Endothelial cell of umbilical vein (primary cell): Measurements from ENCODE around the gene CANT1. TPM values are rescaled to one million over a fixed set of nuclear protein-coding genes. Genes with fewer than 3 reads are reported as not detected.

Source experiments
- BruUV-seq: library from RNA; stranded (reverse); fragments of 400-500 nt; replicated peaks from 2 replicates; lab custom pipeline; 2021; lab: Mats Ljungman, UMichigan
- CTCF ChIA-PET: fragments of 300-600, 350-600 bp; sonication (Branson Sonifier 250); formaldehyde crosslinking; loops from one replicate; lab custom pipeline; 2021; ENCODE audit warnings: antibody characterized with exemption, inconsistent platforms; lab: Charles Lee
- POLR2A ChIA-PET: fragments of 300-600, 350-600 bp; sonication (Branson Sonifier 250); formaldehyde crosslinking; loops from one replicate; lab custom pipeline; 2021; ENCODE audit warnings: antibody characterized with exemption, inconsistent platforms; lab: Charles Lee
- DNase-seq: peaks from one replicate; pipeline ENCODE4 v3.0.0-alpha.2; 2011; ENCODE audit warnings: low read depth, low spot score
- FAIRE-seq: peaks from 2 replicates; lab custom pipeline; 2011; peaks lifted over from hg19 to GRCh38; lab: Jason Lieb, UNC
- H2AFZ ChIP-seq: 2 replicates; pipeline ENCODE4 v1.6.0; 2012; ENCODE audit warnings: low read depth, low read length, control low read depth, inconsistent platforms
- H3K27ac ChIP-seq: 2 replicates; pipeline ENCODE4 v1.5.1; 2011; ENCODE audit warnings: low read depth, mild to moderate bottlenecking, control low read depth, low read length, moderate library complexity; ENCODE audit not compliant: insufficient read depth
- H3K27me3 ChIP-seq, 2 experiments: 2 replicates each; pipeline versions ENCODE4 v1.6.0 to v1.6.1; 2011; ENCODE audit warnings: low read length in 2 of 2, mixed read lengths in 1 of 2; ENCODE audit not compliant: control insufficient read depth in 2 of 2, insufficient read depth in 2 of 2
- H3K36me3 ChIP-seq, 2 experiments: 2 replicates in 1 of 2; 3 replicates in 1 of 2; pipeline ENCODE4 v1.5.1; 2011; ENCODE audit warnings: low read length in 2 of 2, mild to moderate bottlenecking in 1 of 2, moderate library complexity in 1 of 2; ENCODE audit not compliant: control insufficient read depth in 2 of 2, insufficient read depth in 2 of 2; ENCODE audit errors: extremely low read depth in 1 of 2
- H3K4me1 ChIP-seq: 3 replicates; pipeline ENCODE4 v1.5.1; 2011; ENCODE audit warnings: mild to moderate bottlenecking, low read length; ENCODE audit not compliant: control insufficient read depth, insufficient read depth; ENCODE audit errors: extremely low read depth
- H3K4me2 ChIP-seq: 2 replicates; pipeline ENCODE4 v1.6.1; 2011; ENCODE audit warnings: low read length, control low read depth, mixed read lengths; ENCODE audit not compliant: insufficient read depth
- H3K4me3 ChIP-seq, 3 experiments: fragments of 200-600 bp in 1 of 3; sonication (generic), shearing (Covaris generic) in 1 of 3; replicated peaks in 1 of 3; 2 replicates each; pipeline ENCODE4 v1.5.1; 2011 to 2016; ENCODE audit warnings: control low read depth in 3 of 3, low read length in 3 of 3, mild to moderate bottlenecking in 2 of 3, inconsistent platforms in 1 of 3, low read depth in 1 of 3, moderate library complexity in 1 of 3; ENCODE audit not compliant: insufficient read depth in 1 of 3
- H3K79me2 ChIP-seq: 2 replicates; pipeline ENCODE4 v1.6.0; 2012; ENCODE audit warnings: low read length, inconsistent platforms; ENCODE audit not compliant: control insufficient read depth, insufficient read depth
- H3K9ac ChIP-seq: replicated peaks from 2 replicates; pipeline ENCODE3; 2011; ENCODE audit warnings: low read length, control low read depth; ENCODE audit not compliant: insufficient read depth; ENCODE audit errors: extremely low read depth
- H3K9me1 ChIP-seq: replicated peaks from 3 replicates; pipeline ENCODE4 v1.6.0; 2011; ENCODE audit warnings: mild to moderate bottlenecking, low read length; ENCODE audit not compliant: control insufficient read depth, insufficient read depth; ENCODE audit errors: extremely low read depth
- H3K9me3 ChIP-seq: replicated peaks from 2 replicates; pipeline ENCODE4 v1.5.1; 2012; ENCODE audit warnings: low read length, inconsistent platforms; ENCODE audit not compliant: control insufficient read depth, insufficient read depth
- H4K20me1 ChIP-seq: replicated peaks from 2 replicates; pipeline ENCODE3; 2011; ENCODE audit warnings: mild to moderate bottlenecking, low read length; ENCODE audit not compliant: control insufficient read depth, insufficient read depth; ENCODE audit errors: extremely low read depth
- CTCF ChIP-seq, 2 donors: IDR thresholded peaks; 1 replicate in 1 of 2; 2 replicates in 1 of 2; pipeline ENCODE4 v1.5.1; 2011; ENCODE audit warnings: low read length in 2 of 2, mild to moderate bottlenecking in 2 of 2, moderate library complexity in 2 of 2, control low read depth in 1 of 2, inconsistent platforms in 1 of 2, low read depth in 1 of 2; ENCODE audit not compliant: insufficient read depth in 1 of 2; ENCODE audit errors: extremely low read depth in 1 of 2
- EZH2 ChIP-seq: IDR thresholded peaks from 2 replicates; pipeline ENCODE4 v1.6.1; 2012; ENCODE audit warnings: borderline replicate concordance, low read depth, mild to moderate bottlenecking, moderate library complexity, low read length, inconsistent platforms; ENCODE audit not compliant: severe bottlenecking
- FOS ChIP-seq: IDR thresholded peaks from 2 replicates; pipeline ENCODE4 v1.6.1; 2011; ENCODE audit warnings: mild to moderate bottlenecking, low read length, moderate library complexity, borderline replicate concordance; ENCODE audit not compliant: insufficient read depth
- GATA2 ChIP-seq: IDR thresholded peaks from 2 replicates; pipeline ENCODE4 v1.7.0; 2011; ENCODE audit warnings: low read depth, mild to moderate bottlenecking, moderate library complexity, mixed read lengths, low read length; ENCODE audit not compliant: insufficient read length, insufficient read depth
- JUN ChIP-seq: IDR thresholded peaks from 2 replicates; pipeline ENCODE4 v1.6.1; 2011; ENCODE audit warnings: borderline replicate concordance, low read depth; ENCODE audit not compliant: insufficient read length, insufficient read depth
- MAX ChIP-seq: IDR thresholded peaks from 2 replicates; pipeline ENCODE4 v1.6.1; 2011; ENCODE audit not compliant: insufficient read depth, insufficient read length
- MYC ChIP-seq: IDR thresholded peaks from one replicate; pipeline ENCODE4 v1.6.1; 2011; ENCODE audit warnings: mild to moderate bottlenecking, low read depth, low read length
- POLR2A ChIP-seq: IDR thresholded peaks from 2 replicates; pipeline ENCODE4 v1.6.1; 2012; ENCODE audit warnings: low read depth, mild to moderate bottlenecking, control low read depth, low read length
- POLR2AphosphoS5 ChIP-seq: IDR thresholded peaks from 2 replicates; pipeline ENCODE4 v1.6.1; 2012; ENCODE audit warnings: low read depth, mild to moderate bottlenecking, control low read depth, low read length, moderate library complexity; ENCODE audit not compliant: insufficient read depth
- dilution Hi-C: fragments of 300-500 bp; cut with MboI; formaldehyde crosslinking; loops from one replicate; pipeline ENCODE4 v1.15.0; 2019; ENCODE audit warnings: low sequenced_read_pairs; ENCODE audit not compliant: extremely low pct_ligation_motif_present
- intact Hi-C: fragments of 100-400 bp; cut with micrococcal nuclease; formaldehyde crosslinking; loops from one replicate; pipeline ENCODE4 v1.10.0; 2022
- polyA plus RNA-seq, 4 experiments: library from polyadenylated mRNA; depleted of rRNA in 3 of 4; stranded (reverse) in 3 of 4; unstranded in 1 of 4; fragments of >200 nt; gene quantifications; 2 replicates each; pipeline versions ENCODE4 v1.2.1 to v1.2.3, GENCODE V29; 2011 to 2012; ENCODE audit warnings: missing spikeins in 1 of 4
- total RNA-seq: library from RNA; stranded (reverse); gene quantifications from 2 replicates; pipeline ENCODE4 v1.2.3, GENCODE V29; 2021

CANT1 gene
- total and polyA plus RNA-seq, 2 donors (not counting 3 experiments of a cell fraction or from before 2014, with no cell fraction given), result 85.0 to 93.6 TPM

- no peaks in the 10 kb centered on the region for H4K20me1 ChIP-seq
- H3K9ac ChIP-seq, result no peak overlapping the region
- FAIRE-seq (no peak), DNase-seq (no peak)
- H3K36me3 ChIP-seq, result no peaks in the 10 kb centered on the region
- ChIA-PET POLR2A (no interaction called here), CTCF (interaction anchor here (0.6 to 9.1 kb wide), 40 partner anchors 8 to 475 kb away, joined by 3 to 171 read pairs (median 7); partner anchors contain the start of genes CANT1, LGALS3BP and USP36)
- H2AFZ ChIP-seq, result peak overlapping the region; percentile 93
- dilution Hi-C loops (no loop called here), intact Hi-C loops (loop anchor here (1.0 kb wide), 5 partner anchors 33 to 475 kb away; no protein-coding TSS in a partner anchor)
- no peaks in the 10 kb centered on the region for H3K79me2 ChIP-seq
- no peak overlapping the region for H3K4me2 ChIP-seq
- no peak for TF ChIP-seq MYC
- no peak for TF ChIP-seq POLR2A
- no peak for TF ChIP-seq FOS
- TF ChIP-seq MAX, result no peak
- TF ChIP-seq POLR2AphosphoS5, result no peak
- TF ChIP-seq JUN, result no peak
- no peak for TF ChIP-seq GATA2
- no peak for TF ChIP-seq CTCF (IDR thresholded peaks at IDR 0.05; ENCODE audit: extremely low read depth in 1 of 2, insufficient read depth in 1 of 2, low read depth in 1 of 2, low read length in 2 of 2)
- TF ChIP-seq EZH2, result no peak
- H3K9me1 ChIP-seq, result no peaks in the 10 kb centered on the region
- H3K4me3 ChIP-seq, result no peak overlapping the region
- no peak overlapping the region for H3K27ac ChIP-seq
- BruUV-seq, result no TSS peak
- H3K4me1 ChIP-seq, result no peaks in the 10 kb centered on the region
- no peaks in the 10 kb centered on the region for H3K27me3 ChIP-seq
- H3K9me3 ChIP-seq, result no peaks in the 10 kb centered on the region
Measured at GRCh38 chr17:78971756-78972506, 37.6 kb downstream of the CANT1 start.
